GM21381 (cell line): Measurements from ENCODE around the gene PPP2R2C.

ENCODE experiments used
- ATAC-seq: cut with Tn5 transposase; IDR thresholded peaks from one replicate; pipeline ENCODE4 v1.9.1; 2021; ENCODE audit warnings: mild to moderate bottlenecking, moderate library complexity; ENCODE audit not compliant: unreplicated experiment

Gene PPP2R2C

DNA sequence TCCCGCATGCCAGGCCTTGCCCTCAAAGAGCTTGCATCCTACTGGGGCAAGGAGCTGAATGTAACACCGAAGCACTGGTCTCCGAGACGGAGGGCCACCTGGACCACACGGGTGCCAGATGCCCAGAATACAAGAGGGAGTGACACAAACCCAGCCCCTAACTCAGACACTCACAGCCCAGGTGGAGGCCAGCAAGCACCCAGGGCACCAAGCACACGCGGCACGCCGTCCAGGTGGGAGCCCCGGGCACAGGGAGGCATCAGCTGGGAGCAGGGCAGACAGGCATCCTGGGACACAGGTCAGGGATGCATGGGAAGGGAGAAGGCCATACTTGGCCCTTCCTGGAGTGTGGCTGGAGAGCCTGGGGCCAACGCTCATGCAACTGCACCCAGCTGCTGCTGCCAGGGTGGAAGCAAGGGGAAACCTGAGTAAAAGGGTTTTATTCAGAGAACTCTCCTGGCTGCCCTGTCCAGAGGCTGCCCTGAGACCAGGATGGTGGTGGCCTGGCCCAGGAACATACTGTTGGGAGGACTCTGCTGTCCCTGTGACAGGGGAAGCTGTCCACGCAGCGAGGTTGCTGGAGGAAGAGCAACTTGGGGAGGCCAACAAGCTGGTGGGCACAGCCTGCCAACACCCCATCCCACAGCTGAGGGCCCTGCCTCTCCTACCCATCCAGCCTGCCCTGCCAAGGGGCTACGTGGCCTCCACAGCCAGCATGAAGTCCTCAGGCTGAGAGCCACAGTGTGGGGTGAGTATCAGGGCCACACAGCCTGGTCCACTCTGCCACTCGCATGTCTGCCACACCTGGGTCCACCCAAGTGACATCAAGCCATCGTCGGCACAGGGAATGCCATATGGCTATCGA is 22.2 kb upstream of the PPP2R2C start:
- ATAC-seq, result no peak

DNA sequence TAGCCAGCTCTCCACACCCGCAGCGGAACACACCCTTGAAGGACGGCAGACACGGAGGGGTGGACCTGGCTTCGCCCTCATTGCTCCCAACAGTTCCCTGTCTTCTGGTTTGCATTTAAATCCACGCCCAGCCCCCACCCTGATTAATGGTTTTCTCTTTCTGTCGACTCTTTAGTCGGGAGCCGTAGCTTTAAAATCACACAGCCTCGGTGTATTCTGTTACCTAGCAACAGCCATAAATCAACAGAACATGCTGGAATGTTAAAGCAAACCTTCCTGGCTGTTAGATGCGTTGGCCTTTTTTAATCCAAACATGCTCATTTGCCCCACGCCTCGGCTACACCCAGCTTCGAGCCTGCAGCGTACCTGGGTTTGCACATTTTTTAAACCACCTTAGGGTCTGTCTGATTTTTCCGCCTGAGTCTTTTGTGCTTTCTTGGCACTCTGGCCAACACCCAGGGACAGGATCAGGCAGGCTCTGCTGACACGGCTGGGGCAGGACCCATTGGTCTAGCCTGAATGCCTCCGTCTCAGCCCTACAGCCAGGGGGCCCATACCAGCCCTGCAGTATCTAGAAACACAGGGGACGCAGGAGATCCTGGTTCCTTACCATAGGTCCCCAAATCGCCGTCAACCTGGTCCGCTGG is 21.4 kb upstream of the PPP2R2C start:
- no peak for ATAC-seq

DNA sequence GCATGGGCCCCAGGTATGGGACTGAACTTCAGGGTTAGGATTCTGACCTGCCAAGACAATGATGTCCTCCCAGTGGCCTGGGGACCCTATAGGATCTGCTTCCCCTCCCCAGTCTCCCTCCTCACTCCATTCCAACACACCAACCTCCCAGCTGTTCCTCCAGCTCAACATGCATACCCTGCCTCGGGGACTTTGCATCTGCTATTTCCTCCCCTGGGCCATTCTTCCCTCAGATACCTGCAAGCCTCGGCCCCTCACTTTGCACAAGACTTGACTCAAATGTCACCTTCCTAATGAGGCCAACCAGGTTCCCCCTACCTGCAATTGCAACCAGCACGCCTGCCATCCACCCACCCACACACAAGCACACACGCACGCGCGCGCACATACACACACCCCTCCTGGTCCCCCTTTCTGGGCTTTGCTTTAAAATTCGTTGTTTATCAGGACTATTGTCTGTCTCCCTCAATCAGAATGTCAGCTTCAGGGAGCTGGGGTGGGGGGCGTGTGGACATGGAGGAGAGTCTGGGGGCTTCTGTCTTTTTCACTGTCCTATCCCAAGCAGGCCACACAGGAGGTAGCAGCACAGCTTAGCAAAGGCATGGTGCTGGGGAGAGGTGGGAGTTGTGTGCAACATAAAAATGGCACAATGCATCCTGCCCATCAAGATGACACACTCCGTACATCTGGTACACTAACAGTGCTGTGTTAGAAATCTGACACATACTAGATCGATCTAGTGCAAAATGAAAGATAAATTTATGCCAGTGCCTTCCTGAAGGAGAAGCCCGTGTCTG is 20.6 kb upstream of the PPP2R2C start:
- ATAC-seq, result no peak

DNA sequence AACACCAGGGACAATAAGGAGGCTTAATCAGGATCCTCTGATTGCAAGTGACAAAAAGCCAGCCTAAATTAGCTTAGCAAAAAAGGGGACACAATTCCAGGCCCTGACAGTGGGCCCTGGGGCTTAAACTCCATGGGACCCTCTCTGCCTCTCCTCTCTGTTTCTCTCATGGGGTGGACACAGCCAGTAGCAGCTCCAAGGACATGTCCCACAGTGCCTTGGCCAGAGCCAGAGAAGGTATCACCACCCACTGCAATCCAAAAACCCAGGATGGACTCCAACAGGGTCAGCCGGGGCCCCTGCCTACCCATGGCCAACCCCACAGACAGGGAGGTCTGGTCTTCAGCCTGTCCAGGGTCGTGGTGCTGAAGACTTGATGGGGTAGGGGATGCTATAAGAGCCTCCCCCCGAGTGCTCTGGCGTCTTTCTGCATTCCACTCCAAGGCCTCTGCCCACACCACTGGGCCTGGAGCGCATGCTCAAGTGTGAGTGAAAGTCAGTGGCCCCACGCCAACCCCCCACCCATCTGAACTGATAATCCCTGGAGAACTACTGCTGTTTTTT is 19.7 kb upstream of the PPP2R2C start:
- no peak for ATAC-seq

DNA sequence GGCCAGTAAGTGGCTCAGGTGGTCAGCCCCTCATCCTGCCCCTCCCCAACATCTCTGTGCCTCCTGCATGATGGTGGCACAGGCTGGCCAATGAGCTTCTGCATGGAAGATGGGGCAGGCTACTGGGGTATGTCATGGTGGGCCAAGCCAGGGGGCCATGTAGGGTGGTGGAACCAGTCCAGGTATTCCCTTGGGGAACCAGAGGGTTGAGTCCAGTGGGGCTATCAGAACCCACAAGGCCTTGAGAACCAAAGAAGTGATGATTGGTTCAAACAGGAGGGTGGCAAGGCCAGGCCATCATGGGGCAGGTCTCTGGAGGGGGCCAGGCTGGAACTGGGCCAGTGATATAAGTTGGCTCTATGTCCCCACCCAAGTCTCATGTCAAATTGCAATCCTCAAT is 18.8 kb upstream of the PPP2R2C start:
- ATAC-seq, result no peak

DNA sequence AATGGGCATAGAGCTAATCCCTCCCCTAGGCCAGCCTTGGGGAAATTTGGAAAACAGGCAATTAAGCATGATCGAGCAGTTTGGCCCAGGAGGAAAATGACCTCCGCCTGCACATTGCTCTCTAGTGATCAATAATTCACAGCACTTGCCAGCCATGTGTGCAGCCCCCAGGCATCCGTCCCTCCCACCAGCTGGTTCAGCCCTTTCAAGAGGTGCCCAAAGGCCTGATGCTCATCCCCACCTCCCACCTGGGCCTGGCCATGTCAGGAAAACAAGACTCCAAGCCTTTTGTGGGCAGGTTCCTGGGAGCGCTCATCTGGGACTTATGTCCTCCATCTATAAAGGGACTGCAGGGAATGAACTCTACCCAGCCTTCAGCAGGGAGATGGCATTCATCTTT is 17.5 kb upstream of the PPP2R2C start:
- ATAC-seq, result no peak

DNA sequence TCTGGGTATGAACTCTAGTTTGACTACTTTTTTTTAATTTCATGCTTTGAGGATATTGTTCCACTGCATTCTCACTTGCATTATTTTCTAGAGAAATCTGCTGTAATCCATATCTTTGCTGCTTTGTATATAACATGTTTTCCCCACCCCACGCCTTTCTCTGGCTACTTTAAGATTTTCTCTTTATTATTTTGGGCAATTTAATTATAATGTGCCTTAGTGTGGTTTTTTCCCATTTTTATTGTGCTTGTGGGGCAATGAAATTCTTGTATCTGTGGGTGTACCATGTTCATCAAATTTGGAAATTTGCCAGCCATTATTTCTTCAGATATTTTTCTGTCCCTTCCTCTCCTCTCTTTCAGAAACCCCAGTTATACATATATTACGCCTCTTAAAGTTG is 15.1 kb upstream of the PPP2R2C start:
- no peak for ATAC-seq

DNA sequence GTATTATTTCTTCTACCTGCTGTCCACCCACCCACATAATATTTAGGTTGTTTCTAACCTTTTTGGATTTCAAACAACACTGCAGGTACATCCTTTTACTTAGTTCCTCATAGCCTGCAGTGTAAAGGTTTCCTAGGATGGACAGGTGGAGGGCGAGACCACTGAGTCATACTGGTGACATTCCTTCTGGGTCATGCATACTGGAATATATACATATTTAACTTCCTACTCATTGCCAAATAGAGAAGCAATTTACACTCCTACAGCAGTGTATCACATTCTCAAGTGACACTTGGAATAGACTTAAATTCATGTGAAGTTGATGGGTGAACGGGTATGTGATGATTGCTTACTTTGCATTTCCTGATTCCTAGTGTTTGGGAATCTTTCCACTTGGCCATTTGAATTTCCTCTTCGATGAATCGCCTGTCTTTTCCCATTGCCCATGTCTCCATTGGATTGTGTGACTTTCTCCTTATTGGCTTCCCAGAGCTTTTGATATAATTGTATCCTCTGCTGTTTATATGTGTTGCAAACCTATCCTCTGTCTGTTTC is 8.2 kb upstream of the PPP2R2C start:
- ATAC-seq, result no peak

DNA sequence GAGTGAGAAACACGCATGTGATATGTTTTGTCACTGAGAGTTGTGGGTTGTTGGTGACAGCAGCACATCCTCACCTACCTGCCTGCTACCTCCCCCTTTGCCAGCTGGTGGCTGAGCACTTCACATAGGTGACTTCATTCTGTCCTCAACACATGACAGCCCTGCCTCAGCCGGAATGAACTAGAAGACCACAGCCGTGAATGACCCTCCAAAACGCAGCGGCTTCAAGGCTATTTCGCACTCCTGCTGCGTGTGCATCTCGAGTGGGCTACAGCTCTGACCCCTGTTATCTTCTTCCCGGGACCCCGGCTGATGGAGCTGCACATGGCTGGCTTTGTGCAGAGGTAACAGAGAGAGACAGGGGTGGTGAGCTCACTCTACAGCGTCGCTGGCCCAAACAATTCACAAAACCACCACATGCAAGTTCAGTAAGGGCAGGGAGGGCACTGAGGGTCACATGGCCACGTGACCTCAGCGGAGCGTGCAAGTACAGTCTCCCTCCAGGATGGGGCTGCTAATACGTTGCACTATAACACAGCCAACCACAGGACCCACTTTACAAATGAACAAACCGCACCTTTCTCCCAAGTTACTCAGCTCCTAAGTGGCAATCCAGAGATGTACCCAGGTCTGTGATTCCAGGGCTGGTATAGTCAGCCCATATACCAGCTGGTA is 6.3 kb upstream of the PPP2R2C start:
- ATAC-seq, result no peak

DNA sequence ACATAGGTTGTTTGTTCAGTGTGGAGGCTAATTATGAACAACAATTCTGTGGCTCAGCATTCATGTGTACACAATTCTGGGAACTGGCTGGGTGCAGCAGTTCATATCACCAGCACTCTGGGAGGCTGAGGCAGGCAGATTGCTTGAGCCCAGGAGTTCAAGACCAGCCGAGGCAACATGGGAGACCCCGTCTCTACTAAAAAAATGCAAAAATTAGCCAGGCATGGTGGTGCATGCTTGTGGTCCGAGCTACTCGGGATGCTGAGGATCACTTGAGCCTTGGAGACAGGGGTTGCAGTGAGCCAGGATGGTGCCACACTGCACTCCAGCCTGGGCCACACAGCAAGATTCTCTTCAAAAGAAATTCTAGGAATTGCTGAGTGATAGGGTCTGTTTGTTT is 4.5 kb upstream of the PPP2R2C start:
- ATAC-seq, result no peak

DNA sequence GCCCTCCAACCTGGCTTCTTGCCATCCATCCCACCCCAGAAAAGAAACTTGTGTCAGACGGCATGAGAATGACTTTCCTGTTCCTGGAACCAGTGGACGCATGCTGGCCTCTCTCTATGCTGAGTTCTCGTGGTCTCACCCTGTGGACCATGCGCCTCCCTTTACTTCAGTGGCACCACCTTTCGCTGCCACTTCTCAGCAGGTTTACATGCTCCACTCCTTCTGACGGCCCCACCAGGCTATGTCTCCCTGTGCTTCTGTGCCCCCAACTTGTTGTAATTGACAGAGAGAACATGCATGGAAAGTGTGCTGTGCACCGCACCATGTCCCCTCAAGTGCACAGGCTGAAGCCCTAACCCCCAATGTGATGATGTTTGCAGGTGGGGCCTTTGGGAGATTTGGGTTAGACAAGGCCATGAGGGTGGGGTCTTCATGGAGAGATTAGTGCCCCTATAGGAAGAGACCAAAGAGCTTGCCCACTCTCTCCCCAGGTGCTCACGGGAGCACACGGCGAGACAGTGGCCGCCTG is 3.1 kb upstream of the PPP2R2C start:
- no peak for ATAC-seq

DNA sequence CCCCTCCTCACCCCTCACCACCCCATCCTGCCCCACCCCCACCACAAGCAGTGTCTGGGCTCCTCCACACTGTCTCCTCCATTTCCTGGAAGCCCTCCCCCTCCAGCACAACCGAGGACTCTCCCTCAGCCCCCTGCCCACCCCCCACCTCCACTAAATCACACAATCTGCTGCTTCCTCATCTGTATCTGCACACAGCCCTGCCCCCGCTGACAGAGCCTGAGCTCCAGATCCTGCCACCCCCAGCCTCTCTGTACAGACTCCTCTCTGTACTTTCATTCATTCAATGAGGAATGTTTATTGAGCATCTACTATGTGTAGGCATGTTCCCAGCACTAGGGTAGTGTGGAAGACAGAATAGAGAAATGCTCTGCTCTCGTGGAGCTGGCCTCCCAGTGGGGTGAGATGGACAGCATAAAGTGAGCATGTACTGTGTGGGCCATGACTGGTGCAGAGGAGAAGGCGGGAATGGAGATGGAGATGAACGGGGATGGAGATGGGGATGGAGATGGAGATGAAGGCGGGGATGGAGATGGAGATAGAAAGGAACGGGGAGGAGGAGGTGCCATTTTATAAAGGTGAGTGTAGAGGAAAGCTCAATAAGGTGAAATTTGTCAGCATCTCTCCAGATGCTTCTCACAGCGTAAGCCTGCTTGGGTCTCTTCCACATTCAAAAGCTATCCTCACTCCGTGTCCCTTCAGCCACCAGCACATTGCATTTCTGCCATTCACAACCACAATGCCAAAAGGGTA is 2.5 kb upstream of the PPP2R2C start:
- no peak for ATAC-seq

DNA sequence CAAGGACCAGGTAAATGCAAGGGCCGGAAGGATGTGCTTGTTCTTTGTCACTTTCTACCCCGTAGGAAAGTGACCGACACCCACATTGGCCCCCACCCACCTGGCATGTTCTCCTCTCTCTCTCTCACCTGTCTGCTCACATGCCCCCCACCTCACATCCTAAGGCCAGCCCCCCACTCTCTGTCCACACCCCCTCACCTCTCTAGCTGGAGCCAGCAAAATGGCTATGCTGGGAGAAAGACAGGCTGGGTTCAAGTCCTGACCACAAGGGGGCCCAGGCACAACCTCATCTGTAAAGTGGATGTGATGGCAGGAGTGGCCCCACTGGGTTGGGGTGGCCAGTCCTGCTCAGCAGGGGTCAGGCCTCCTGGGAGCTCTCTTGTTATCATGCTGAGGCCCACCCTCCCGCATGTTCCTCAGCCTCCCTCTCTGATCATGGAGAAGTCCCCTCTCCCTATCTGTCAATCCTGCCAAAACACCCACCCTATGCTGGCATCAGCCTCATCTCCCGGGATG is 1.7 kb upstream of the PPP2R2C start:
- no peak for ATAC-seq

DNA sequence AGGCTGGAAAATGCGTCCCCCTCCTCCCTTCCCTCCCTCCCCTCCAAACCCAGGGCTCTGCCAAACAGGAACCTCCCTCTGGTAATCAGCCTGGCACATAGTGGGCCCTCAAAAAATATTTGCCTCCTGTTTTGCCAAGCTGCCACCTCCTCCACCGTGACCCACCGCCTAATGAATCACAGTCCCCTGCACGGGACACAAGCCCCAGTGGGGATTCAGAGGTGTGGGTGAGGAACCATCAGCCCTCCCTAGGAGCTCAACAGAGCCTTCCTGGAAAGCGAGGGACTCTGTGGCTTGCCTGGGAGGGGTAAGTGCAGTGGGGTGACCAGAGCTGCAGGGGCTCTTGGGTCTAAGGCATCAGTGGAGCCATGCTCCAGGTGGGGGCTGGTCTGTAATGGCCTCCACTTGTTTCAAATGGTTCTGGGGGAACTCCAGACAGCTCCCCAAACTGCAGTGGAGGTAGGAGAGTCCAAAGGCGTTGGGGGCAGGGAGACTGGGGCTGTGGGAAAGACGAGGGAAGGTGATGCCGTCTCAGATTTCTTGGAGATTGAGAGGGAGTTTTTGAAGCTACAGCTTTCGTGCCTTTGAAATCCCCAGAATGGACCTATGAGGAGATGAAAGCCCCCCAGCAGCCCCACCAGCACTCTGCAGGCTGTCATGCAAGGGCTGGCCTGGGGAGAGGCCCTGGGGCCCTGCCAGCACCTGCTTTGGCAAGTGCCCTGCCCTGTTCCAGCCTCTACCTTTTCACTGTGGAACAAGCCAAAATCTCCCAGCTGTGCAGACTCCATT is 1.0 kb upstream of the PPP2R2C start:
- no peak for ATAC-seq

DNA sequence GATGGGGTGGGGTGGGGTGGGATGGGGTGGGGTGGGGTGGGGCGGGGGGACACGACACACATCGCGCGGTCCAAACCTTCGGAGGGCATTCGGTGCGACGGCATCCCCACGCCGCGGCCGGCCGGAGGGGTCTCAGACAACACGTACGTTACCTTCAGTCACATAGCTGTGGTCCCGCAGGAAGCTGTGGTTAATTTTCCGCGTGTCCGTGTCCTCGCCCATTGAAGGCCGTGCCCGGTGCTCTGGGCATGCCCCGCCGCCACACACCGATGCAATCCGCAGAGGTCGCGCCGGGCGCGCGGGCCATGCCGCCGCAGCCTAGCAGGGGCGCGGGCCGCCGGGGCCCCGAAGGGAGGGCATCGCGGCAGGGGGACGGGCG is 417 bp downstream of the PPP2R2C start:
- ATAC-seq, result no peak

DNA sequence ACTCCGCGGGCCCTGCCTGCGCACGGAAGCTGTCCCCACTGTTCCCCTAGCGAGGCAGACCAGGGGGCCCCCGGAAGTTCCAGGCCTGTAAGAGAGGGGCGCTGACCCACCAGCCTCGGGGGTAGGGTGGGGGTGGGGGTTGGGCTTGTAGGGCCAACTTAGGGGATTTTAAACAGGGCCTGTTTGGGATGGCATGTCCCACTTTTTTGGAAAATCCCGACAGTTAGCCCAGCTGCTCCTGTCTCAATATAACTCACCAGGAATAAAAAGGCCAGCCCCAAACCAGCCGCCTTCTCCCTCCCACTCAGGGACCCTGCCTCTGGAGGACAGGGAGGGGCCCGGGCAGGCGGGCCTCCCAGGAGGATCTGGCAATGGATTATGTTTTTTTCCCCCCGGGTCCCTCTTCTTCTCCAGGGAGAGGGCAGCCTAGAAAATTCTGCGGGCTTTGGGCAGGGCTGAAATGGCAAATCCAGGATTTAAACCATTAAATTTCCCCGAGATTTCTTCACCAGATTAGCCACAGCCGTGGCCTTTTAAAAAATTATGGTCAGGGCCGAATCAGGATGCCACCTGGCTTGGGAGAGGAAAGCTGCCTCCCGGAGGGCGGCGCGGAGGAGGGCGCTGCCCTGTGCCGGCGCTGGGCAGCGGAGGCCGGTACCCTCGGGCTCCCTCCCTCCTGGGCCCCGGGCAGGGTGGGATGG is 957 bp downstream of the PPP2R2C start:
- no peak for ATAC-seq

DNA sequence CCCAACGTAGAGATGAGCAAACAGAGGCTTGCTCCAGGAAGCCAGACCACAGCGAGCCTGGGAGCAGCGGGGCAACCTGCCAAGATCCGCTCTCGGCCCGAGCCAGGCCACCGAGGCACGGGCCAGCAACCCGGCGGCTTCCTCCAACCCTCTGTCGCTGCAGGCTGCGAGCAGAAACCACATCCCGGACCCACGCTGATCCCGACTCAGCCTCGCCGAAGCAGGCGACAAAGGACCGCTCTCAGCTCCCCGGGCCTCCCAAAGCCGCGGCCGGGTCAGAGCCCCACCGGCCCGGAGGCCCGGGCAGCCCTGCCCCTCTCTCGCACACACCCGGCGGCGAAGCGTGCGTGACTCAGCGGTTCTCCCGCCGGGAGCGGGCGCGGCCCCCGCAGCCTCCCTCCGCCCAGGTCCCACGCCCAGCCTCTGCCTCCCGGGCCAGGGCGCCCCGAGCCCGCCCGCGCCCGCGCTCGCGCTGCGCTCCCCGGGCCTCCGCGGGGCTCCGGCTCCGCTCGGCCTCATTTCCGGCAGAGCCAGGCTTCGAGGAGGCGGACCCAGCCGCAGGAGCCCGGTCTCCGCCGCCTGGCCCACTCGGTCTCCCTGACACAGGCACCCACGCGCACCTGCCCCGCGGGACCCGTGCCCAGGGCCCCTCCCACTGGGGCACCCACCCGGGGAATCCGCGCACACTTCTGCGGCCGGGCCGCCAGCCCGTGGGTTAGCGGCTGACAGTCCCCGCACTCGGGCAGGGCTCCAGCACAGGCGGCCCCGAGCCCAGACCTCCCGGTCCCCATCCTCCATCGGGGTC is 1.7 kb downstream of the PPP2R2C start:
- no peak for ATAC-seq
